DMS 273 treated with DMSO at 0.1 percent for 48 hours (cell line): ENCODE results near the gene TIGIT.

ENCODE experiments used
- DNase-seq: peaks from one replicate; lab custom pipeline; 2025; lab: John Stamatoyannopoulos, UW

The TIGIT gene

DNA sequence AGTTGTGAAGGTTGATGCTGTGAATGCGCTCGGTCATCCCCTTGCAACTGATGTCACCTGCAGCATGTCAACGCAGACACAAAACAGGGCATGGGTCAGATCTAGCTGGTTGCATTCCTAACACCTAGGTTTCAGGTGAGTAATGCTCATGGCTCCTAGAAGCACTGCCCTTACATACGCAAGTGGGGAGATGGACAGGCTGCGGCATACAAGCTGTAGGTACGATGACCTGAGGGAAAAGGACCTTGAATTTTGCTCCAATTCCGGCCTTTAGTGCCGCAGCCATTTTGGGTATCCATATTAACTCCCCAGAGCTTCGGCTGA, 58.0 kb downstream of the TIGIT start:
- DNase-seq = no peak

DNA sequence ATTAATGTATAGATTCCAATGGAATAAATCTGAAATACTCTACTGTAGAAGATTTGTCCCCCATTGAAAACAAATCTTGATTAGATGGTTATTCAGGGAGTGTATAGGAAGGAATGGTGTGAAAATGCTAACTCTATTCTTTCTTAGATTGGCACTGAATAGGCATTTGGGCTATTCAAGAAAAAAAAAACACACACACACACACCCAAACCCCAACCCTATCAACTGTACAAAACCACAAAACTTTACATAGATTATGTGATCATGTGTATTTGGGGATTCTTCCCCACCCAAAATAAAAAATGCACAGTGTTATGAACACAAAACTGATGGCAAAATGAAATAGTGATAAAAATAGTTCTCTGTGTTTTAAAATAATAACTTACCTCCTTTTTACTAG, 61.8 kb downstream of the TIGIT start:
- no peak for DNase-seq

GRCh38 chr3:114356066-114356465, 62.2 kb downstream of the TIGIT start:
- DNase-seq = no peak

DNA sequence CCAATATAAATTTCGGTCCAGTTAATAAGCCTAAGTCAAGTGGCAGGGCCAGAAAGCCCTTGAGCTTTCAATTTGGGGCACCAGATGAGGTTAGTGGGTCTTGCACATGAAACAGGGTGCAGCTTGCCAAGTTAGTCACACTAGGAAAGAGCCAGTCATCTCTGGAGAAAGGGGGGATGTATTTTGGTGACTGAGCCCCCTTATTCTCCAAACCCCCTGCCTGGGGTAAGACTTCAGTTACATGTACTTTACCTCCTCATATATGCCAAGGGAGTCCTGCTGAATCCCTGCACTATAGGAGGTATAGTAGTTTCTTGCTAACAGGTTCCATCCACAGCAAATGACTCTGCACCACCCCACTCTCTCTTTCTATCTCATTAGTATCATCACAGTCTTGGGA, 62.7 kb downstream of the TIGIT start:
- DNase-seq = no peak
